ENCODE results near the gene TMEM97.

Gene TMEM97

DNA sequence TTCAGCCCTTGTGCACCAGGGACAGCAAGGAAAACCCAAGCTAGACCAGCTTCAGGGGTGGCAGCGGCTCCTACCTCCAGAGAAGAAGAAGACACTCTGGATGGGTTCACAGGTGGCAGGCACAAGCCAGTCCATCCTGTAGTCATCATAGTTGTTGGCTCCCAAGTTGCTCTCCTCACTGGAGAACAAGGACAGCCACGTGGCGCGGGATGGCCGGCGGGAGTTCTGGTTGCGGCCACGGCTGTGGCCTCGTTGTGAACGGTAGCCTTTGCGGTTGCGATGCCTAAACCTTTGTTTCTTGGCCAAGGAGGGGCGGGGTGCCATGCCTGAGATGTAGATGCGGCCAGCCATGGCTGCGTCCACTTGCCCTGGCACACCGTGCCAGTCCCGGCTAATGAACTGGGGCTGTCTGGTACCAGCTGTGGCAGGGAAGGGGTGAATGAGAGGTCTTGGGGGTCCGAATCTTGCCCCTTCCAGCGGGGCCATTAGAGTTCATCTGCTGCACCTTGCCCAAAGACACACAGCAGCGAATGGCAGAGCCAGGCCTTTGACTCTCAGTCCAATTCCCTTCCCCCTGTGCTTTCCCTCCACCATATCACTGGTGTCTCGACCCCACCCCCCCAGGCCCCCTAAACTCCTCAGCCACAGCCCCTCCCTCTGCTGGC is 48.8 kb downstream of the TMEM97 start:
- DNase-seq: no peak

GRCh38 chr17:28368306-28368831 is 49.4 kb downstream of the TMEM97 start:
- DNase-seq: no peak

DNA sequence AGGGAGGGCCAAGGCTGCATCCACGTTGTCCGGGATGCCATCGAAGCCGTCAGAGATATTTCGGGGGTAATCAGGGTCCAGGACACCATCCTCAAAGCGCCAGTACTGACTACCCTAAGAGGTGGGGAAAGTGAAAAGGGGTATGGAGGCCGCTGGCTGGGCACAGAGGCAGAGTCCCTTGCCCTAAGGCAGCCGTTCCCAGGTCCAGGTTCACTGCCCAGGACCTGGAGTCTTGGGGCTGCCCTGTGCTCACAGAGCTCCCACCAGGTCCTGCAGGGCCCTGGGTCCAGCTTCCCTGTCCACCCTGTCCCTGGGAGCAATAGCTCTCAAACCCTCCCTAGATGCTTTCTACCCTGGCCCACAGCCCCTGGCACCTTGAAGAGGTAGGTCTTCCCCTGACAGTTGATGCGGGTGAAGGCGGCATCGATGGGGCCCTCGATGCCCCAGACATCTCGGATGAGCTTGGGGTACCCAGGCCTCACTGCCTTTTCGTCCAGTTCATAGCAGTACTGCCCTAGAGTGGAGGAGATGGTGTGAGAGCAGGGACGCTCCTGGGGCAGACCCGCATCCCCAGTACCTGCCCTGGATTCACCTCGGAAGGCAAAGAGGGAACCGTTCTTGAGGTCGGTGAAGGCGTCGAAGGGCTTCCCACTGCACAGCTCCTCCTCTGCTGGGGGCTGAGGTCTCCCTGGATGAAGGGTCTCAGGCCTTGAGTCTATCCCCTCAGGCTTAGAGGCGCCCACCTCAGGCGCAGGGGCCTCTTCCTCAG is 50.1 kb downstream of the TMEM97 start:
- no peak for DNase-seq

GRCh38 chr17:28369684-28370034 is 50.7 kb downstream of the TMEM97 start:
- DNase-seq: no peak

GRCh38 chr17:28370035-28370743 is 51.2 kb downstream of the TMEM97 start, which contains the start of gene VTN:
Gene VTN, minus strand, starts transcription at chr17:28370307. Its CDS starts 104 bp downstream, at chr17:28370203.
- no peak for DNase-seq

DNA sequence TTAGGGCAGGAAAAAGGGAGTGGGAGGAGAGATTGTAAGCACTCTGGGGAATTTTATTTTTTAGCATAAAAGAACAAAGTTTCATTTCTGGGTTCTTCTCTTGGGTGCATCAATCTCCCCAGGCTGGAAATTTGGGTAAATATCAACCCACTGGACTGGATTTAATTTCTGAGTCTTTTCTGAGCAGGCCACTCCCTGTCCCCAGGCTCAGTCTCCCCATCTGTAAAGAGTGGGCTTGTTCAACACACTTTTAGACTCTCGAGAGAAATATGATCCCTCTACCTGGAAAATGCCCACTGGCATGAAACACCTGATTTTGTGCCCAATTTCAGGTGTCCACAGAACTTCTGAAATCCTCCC is 51.7 kb downstream of the TMEM97 start:
- no peak for DNase-seq

DNA sequence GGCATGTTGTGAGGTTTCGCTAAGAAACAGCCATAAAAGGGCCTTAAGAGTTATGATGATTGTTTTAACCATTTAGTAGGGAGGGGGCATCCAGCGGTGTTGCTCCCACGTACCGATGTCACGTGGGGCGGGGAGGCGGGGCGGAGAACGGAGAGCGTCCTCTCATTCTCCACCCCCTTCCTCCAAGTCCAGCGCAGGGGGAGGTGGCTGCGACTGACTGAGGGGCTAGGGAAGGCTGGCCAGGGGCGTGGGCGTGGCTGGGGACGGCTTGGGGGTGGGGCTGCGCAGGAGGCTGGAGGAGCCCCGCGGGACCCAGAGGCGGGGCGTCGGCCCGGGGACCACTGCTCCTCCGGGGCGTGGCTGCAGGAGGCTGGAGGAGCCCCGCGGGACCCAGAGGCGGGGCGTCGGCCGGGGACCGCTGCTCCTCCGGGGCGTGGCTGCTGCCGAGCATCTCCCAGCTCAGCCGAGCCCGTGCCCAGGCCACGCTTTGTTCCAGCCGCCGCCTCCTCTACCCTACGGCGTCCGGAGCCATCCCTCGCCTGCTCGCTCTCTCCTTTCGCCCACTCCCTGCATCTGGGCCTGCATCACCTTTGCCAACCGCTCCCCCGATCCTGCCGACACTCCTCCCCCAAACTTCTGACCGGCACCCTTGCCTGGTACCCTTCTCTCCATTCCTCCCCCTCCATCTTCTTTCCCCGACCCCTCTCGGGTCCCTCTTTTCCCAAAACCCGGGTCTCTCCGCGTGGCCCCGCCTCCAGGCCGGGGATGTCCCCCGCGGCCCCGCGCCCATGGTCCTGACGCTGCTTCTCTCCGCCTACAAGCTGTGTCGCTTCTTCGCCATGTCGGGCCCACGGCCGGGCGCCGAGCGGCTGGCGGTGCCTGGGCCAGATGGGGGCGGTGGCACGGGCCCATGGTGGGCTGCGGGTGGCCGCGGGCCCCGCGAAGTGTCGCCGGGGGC is 52.5 kb downstream of the TMEM97 start, which contains the start of gene SARM1:
Gene SARM1 (plus strand): TSS at position 450 of the 958 bp plus-strand sequence. CDS start 339 bp downstream, at position 789.
- peak; percentile 90 for DNase-seq

GRCh38 chr17:28372203-28372944 is 53.4 kb downstream of the TMEM97 start:
- no peak for DNase-seq

GRCh38 chr17:28372945-28373274 is 53.9 kb downstream of the TMEM97 start:
- DNase-seq: no peak
